Measurements from ENCODE around the gene PALM.

GRCh38 chr19:709196-709964 is 645 bp downstream of the PALM start:
- TF ChIP-seq CTCF (optimal IDR thresholded peaks at IDR 0.05 in 1 of 3, IDR thresholded peaks at IDR 0.05 in 1 of 3, conservative IDR thresholded peaks at IDR 0.05 in 1 of 3; ENCODE audit: extremely low read depth in 1 of 3, insufficient read depth in 2 of 3, low read length in 3 of 3) (no peak), EZH2 (IDR thresholded peaks at IDR 0.05; ENCODE audit: low read length) (no peak)
